SK-N-MC (cell line): ENCODE data around the gene NRP1.

Experiments
- FOXP2 ChIP-seq: optimal IDR thresholded peaks from 2 replicates; pipeline ENCODE3; 2011; ENCODE audit warnings: mild to moderate bottlenecking, moderate library complexity; ENCODE audit not compliant: insufficient read depth; ENCODE audit errors: extremely low read length, control extremely low read depth
- POLR2AphosphoS5 ChIP-seq: IDR thresholded peaks from 2 replicates; pipeline ENCODE4 v1.6.1; 2012; ENCODE audit warnings: mild to moderate bottlenecking, low read depth, low read length, borderline replicate concordance

GRCh38 chr10:33279276-33279675 is 55.2 kb downstream of the NRP1 start:
- TF ChIP-seq POLR2AphosphoS5 (no peak), FOXP2 (no peak)
